ENCODE measurements around the gene PHF20.
"Not testable (repeated sequence)": the region's sequence is repeated elsewhere in the genome, so short reads cannot be mapped to it uniquely, and the experiment has no call there.

PHF20 gene

GRCh38 chr20:35888657-35889056 is 116.8 kb downstream of the PHF20 start:
- Histone ChIP-seq H3K27ac (ENCODE audit: low read depth, low read length) (no peak overlapping the region), H3K36me3 (ENCODE audit: insufficient read depth, low read length) (peaks cover 11% of the 10 kb centered on the region), H3K9ac (ENCODE audit: low read depth, low read length) (no peak overlapping the region), H3K4me3 (ENCODE audit: low read length) (no peak overlapping the region), H3K4me1 (ENCODE audit: insufficient read depth, low read length) (peaks cover 6% of the 10 kb centered on the region; the same call in 1 of the 2 replicates), H3K9me3 (ENCODE audit: insufficient read depth, low read depth, low read length) (no peaks in the 10 kb centered on the region), H3K27me3 (ENCODE audit: insufficient read depth, low read length) (no peaks in the 10 kb centered on the region)
- WGBS: 94% methylated on average over 1 of the region's 1 CpG

GRCh38 chr20:35891375-35891774 is 119.6 kb downstream of the PHF20 start:
- Histone ChIP-seq H3K9me3 (ENCODE audit: insufficient read depth, low read depth, low read length) (no peaks in the 10 kb centered on the region), H3K4me1 (ENCODE audit: insufficient read depth, low read length) (no peaks in the 10 kb centered on the region), H3K27me3 (ENCODE audit: insufficient read depth, low read length) (no peaks in the 10 kb centered on the region), H3K27ac (ENCODE audit: low read depth, low read length) (no peak overlapping the region), H3K36me3 (ENCODE audit: insufficient read depth, low read length) (peaks cover 17% of the 10 kb centered on the region), H3K4me3 (ENCODE audit: low read length) (no peak overlapping the region), H3K9ac (ENCODE audit: low read depth, low read length) (no peak overlapping the region)
- WGBS: 95% methylated on average over 2 of the region's 2 CpGs

DNA sequence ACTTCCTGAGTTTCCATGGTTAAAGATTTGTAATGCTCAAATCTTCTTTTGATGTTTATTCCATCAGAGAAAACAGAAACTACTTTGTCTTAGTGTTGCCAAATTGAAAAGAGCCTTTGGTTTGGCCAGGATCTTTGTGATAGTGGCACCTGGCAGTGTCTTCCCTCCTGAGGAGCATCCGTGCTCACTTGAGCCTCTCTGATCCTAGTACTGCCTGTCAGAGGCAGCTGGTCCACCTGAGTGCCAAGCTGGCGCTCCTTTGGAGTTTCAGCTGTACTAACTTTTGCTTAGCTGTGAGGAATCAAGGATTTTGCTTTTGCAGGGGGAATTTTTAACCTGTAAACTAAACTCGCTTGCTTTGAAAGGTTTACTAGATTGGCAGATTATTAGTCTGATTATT is 121.1 kb downstream of the PHF20 start:
- H3K4me1 ChIP-seq (ENCODE audit: insufficient read depth, low read length): no peaks in the 10 kb centered on the region
- WGBS: 96% methylated on average over 3 of the region's 3 CpGs

GRCh38 chr20:35893942-35894341 is 122.1 kb downstream of the PHF20 start:
- no peaks in the 10 kb centered on the region for H3K9me3 ChIP-seq (ENCODE audit: insufficient read depth, low read depth, low read length)
- no peak overlapping the region for H3K4me3 ChIP-seq (ENCODE audit: low read length)
- H3K9ac ChIP-seq (ENCODE audit: low read depth, low read length): no peak overlapping the region
- no peaks in the 10 kb centered on the region for H3K27me3 ChIP-seq (ENCODE audit: insufficient read depth, low read length)
- WGBS: 96% methylated on average over 3 of the region's 3 CpGs
- H3K27ac ChIP-seq (ENCODE audit: low read depth, low read length): no peak overlapping the region
- H3K4me1 ChIP-seq (ENCODE audit: insufficient read depth, low read length): no peaks in the 10 kb centered on the region
- peaks cover 9% of the 10 kb centered on the region; the same call in 1 of the 2 replicates for H3K36me3 ChIP-seq (ENCODE audit: insufficient read depth, low read length)

More for the DNA sequence above, 121.1 kb downstream of the PHF20 start:
- Histone ChIP-seq H3K27ac (ENCODE audit: low read depth, low read length) (no peak overlapping the region), H3K4me3 (ENCODE audit: low read length) (no peak overlapping the region), H3K9ac (ENCODE audit: low read depth, low read length) (no peak overlapping the region), H3K27me3 (ENCODE audit: insufficient read depth, low read length) (no peaks in the 10 kb centered on the region), H3K9me3 (ENCODE audit: insufficient read depth, low read depth, low read length) (no peaks in the 10 kb centered on the region), H3K36me3 (ENCODE audit: insufficient read depth, low read length) (peaks cover 9% of the 10 kb centered on the region; the same call in 1 of the 2 replicates)

- not testable (repeated sequence) for H3K4me3 ChIP-seq (ENCODE audit: low read length); H3K9me3 ChIP-seq (ENCODE audit: insufficient read depth, low read depth, low read length); H3K27me3 ChIP-seq (ENCODE audit: insufficient read depth, low read length); H3K9ac ChIP-seq (ENCODE audit: low read depth, low read length); H3K4me1 ChIP-seq (ENCODE audit: insufficient read depth, low read length); H3K27ac ChIP-seq (ENCODE audit: low read depth, low read length)
- peaks cover 21% of the 10 kb centered on the region for H3K36me3 ChIP-seq (ENCODE audit: insufficient read depth, low read length)
- WGBS: 99% methylated on average over 7 of the region's 7 CpGs
These were observed 123.7 kb downstream of the PHF20 start for GRCh38 chr20:35895516-35895915.

DNA sequence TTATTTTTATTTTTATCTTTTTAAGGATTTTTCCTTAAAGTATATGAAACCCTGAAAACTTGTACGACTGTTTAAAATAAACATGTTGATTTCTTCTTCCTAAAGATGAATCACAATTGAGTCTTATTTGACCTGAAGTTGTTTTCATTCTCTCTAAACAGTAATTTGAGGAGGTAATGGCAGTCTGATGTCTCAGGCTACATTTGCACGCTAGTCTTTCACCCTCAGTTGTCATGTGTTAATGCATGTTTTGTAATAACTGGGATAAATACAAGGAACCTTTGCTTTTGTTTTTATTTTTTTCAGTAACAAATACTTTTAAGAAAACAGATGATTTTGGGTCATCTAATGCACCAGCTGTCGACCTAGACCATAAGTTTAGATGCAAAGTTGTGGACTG is 127.2 kb downstream of the PHF20 start:
- no peak overlapping the region for H3K27ac ChIP-seq (ENCODE audit: low read depth, low read length)
- H3K4me1 ChIP-seq (ENCODE audit: insufficient read depth, low read length): no peaks in the 10 kb centered on the region
- H3K27me3 ChIP-seq (ENCODE audit: insufficient read depth, low read length): no peaks in the 10 kb centered on the region
- peaks cover 35% of the 10 kb centered on the region for H3K36me3 ChIP-seq (ENCODE audit: insufficient read depth, low read length)
- WGBS: 100% methylated on average over 2 of the region's 3 CpGs
- no peaks in the 10 kb centered on the region for H3K9me3 ChIP-seq (ENCODE audit: insufficient read depth, low read depth, low read length)
- no peak overlapping the region for H3K4me3 ChIP-seq (ENCODE audit: low read length)
- no peak overlapping the region for H3K9ac ChIP-seq (ENCODE audit: low read depth, low read length)

- not testable (repeated sequence) for H3K4me3 ChIP-seq (ENCODE audit: low read length); H3K9ac ChIP-seq (ENCODE audit: low read depth, low read length); H3K27me3 ChIP-seq (ENCODE audit: insufficient read depth, low read length); H3K4me1 ChIP-seq (ENCODE audit: insufficient read depth, low read length); H3K9me3 ChIP-seq (ENCODE audit: insufficient read depth, low read depth, low read length); H3K27ac ChIP-seq (ENCODE audit: low read depth, low read length)
- 96% methylated on average over 4 of the region's 4 CpGs for WGBS
- H3K36me3 ChIP-seq (ENCODE audit: insufficient read depth, low read length): peaks cover 35% of the 10 kb centered on the region
These were observed 129.4 kb downstream of the PHF20 start for GRCh38 chr20:35901230-35901629.

DNA sequence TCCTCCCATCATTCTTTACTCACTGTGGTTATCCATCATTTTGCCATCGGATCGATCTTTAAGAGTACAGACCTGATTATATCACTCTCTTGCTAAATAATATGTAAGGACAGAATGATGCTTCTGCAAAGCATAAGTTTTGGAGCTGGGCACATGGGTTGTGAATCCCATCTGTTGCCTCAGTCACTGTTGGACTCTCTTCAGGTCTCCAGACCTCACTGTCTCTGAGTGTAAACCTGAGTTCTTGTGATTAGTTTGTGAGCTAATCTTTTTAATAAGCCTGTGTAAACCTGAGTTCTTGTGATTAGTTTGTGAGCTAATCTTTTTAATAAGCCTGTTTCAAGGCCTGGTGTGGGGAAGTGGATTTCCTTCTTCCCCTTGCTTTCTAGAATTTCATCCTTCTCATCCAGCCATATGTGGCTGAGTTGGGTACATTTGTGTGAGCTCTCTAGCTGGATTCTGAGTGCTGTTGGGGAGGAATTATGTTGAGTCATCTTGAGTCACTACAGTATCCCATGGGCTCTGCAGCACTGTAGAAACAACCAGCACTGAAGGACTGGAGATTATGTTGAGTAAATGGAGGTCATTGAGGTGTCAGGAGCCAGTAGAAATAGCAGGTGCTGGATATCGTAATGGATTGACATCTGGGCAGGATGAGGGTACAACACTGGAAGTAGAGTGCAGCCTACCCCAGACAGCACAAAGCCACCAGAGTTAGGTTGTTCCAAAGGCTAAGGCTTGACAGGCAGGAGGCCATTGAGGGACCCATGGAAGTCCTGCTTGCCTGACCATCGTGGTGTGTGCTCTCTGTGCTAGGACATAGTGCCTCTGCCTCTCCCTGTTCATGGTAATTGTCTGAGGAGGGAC is 130.1 kb downstream of the PHF20 start:
- Histone ChIP-seq H3K36me3 (ENCODE audit: insufficient read depth, low read length) (peaks cover 41% of the 10 kb centered on the region), H3K4me1 (ENCODE audit: insufficient read depth, low read length) (no peaks in the 10 kb centered on the region), H3K27me3 (ENCODE audit: insufficient read depth, low read length) (no peaks in the 10 kb centered on the region), H3K27ac (ENCODE audit: low read depth, low read length) (no peak overlapping the region), H3K4me3 (ENCODE audit: low read length) (no peak overlapping the region), H3K9me3 (ENCODE audit: insufficient read depth, low read depth, low read length) (no peaks in the 10 kb centered on the region), H3K9ac (ENCODE audit: low read depth, low read length) (no peak overlapping the region)
- 94% methylated on average over 2 of the region's 4 CpGs for WGBS

DNA sequence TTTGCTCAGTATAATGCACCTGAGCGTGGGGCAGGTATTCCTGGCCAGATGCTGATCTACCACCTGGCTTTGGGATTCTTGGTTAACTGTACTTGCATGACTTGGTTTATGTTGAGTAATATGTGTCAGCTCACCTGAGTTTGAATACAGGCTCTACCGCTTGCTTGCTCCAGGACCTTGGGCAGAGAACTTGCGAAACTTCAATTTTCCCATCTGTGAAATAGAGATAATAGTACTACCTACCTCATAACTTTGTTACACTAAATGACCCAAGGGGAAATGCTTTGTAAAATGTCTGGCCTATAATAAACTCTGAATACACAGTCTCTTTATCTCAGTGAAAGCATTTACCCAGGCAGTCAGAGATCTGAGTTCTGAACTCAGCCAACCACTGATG is 130.7 kb downstream of the PHF20 start:
- Histone ChIP-seq H3K27me3 (ENCODE audit: insufficient read depth, low read length) (no peaks in the 10 kb centered on the region), H3K27ac (ENCODE audit: low read depth, low read length) (no peak overlapping the region), H3K4me1 (ENCODE audit: insufficient read depth, low read length) (no peaks in the 10 kb centered on the region), H3K9me3 (ENCODE audit: insufficient read depth, low read depth, low read length) (no peaks in the 10 kb centered on the region), H3K4me3 (ENCODE audit: low read length) (no peak overlapping the region), H3K9ac (ENCODE audit: low read depth, low read length) (no peak overlapping the region), H3K36me3 (ENCODE audit: insufficient read depth, low read length) (peaks cover 42% of the 10 kb centered on the region)
- WGBS: 98% methylated on average over 2 of the region's 3 CpGs

- peaks cover 7% of the 10 kb centered on the region; the same call in 1 of the 2 replicates for H3K4me1 ChIP-seq (ENCODE audit: insufficient read depth, low read length)
- H3K27ac ChIP-seq (ENCODE audit: low read depth, low read length): no peak overlapping the region
- H3K9ac ChIP-seq (ENCODE audit: low read depth, low read length): no peak overlapping the region
- WGBS: 94% methylated on average over 3 of the region's 3 CpGs
- no peaks in the 10 kb centered on the region for H3K27me3 ChIP-seq (ENCODE audit: insufficient read depth, low read length)
- H3K36me3 ChIP-seq (ENCODE audit: insufficient read depth, low read length): peaks cover 42% of the 10 kb centered on the region
- H3K4me3 ChIP-seq (ENCODE audit: low read length): no peak overlapping the region
- H3K9me3 ChIP-seq (ENCODE audit: insufficient read depth, low read depth, low read length): no peaks in the 10 kb centered on the region
These were observed 132.0 kb downstream of the PHF20 start for GRCh38 chr20:35903843-35904242.

GRCh38 chr20:35904982-35905663 is 133.3 kb downstream of the PHF20 start:
- no peak overlapping the region for H3K4me3 ChIP-seq (ENCODE audit: low read length)
- H3K9me3 ChIP-seq (ENCODE audit: insufficient read depth, low read depth, low read length): no peaks in the 10 kb centered on the region
- no peaks in the 10 kb centered on the region for H3K27me3 ChIP-seq (ENCODE audit: insufficient read depth, low read length)
- H3K27ac ChIP-seq (ENCODE audit: low read depth, low read length): no peak overlapping the region
- WGBS: 91% methylated on average over 4 of the region's 4 CpGs
- no peak overlapping the region for H3K9ac ChIP-seq (ENCODE audit: low read depth, low read length)
- peaks cover 30% of the 10 kb centered on the region for H3K36me3 ChIP-seq (ENCODE audit: insufficient read depth, low read length)
- peaks cover 7% of the 10 kb centered on the region; the same call in 1 of the 2 replicates for H3K4me1 ChIP-seq (ENCODE audit: insufficient read depth, low read length)

All from HUES64 (cell line).